ENCODE results near the gene GSKIP.

GSKIP gene

GRCh38 chr14:96422992-96423391, 59.7 kb downstream of the GSKIP start:
- DNase-seq: no peak

DNA sequence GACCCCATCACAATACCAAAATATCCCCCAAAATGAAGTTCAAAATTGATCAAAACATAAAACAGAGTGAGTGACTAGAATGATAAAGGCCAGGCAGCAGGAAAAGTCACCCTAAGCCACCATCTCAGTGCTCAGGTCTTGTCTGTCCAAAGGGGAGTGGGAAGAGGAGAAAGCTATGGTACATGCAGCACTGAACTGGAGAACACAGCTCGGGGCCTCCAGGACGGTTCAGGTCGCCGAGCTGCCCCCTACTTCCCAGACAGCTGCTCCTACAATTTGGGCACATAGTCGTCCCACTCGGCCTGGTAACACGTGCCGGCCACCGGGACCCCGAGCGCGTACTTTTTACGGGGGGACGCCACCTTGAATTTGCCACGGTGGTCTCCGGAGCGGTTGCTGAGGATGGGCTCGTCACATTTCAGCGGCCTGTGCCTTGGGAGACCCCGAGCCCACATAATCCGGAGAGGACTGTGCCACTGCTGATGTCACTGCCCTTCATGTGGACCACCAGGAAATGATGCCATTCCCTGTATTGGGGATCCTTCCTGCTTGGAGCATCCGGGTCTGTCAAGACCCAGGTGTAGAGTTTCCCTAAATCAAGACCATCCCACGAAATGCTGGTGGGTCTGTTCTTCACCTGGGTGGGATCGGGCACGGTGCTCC, 60.3 kb downstream of the GSKIP start:
- DNase-seq: no peak

GRCh38 chr14:96424109-96424989, 61.0 kb downstream of the GSKIP start:
- no peak for DNase-seq

GRCh38 chr14:96434040-96434439, 70.7 kb downstream of the GSKIP start:
- DNase-seq: no peak

Data from activated CD8-positive, alpha-beta memory T cell treated with anti-CD3 and anti-CD28 coated beads, Interleukin-2, amount 50 U/mL, for 4 hours (primary cell).